Activated T-cell treated with anti-CD3 and anti-CD28 coated beads, Interleukin-2, amount 50 U/mL, for 1 hour (primary cell): Measurements from ENCODE around the gene COMMD7.
A peak's percentile ranks its signal among the peaks of the same experiment; 100 is the strongest.
"Not testable (repeated sequence)": the region's sequence is repeated elsewhere in the genome, so short reads cannot be mapped to it uniquely, and the experiment has no call there.

ENCODE experiments used
- DNase-seq: peaks from one replicate; pipeline ENCODE4 v3.0.0-alpha.2; 2020

COMMD7 gene

DNA sequence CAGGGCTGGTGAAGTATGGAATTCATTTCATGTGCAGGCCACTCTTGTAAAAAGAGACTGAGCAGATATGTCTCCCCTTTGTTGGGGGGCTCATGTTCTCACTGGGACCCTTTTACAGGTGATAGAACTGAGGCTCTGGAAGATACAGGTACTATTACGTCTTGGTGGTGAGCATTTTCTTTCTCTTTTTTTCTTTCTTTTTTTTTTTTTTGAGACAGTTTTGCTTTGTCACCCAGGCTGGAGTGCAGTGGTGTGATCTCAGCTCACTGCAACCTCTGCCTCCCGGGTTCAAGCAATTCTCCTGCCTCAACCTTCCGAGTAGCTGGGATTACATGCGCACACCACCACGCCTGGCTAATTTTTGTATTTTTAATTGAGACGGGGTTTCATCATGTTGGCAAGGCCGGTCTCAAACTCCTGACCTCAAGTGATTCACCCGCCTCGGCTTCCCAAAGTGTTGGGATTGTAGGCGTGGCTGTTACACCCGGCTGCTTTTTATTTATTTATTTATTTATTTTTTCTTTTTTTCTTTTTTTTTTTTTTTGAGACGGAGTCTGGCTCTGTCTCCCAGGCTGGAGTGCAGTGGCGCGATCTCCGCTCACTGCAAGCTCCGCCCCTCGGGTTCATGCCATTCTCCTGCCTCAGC lies 22.1 kb upstream of the COMMD7 start:
- DNase-seq, result not testable (repeated sequence)

GRCh38 chr20:32764005-32764960 lies 21.0 kb upstream of the COMMD7 start:
- no peak for DNase-seq

- peak; percentile 31 for DNase-seq
Measured at GRCh38 chr20:32763202-32764004, 20.1 kb upstream of the COMMD7 start.

- no peak for DNase-seq
Measured at GRCh38 chr20:32762754-32763201, 19.5 kb upstream of the COMMD7 start.

GRCh38 chr20:32761831-32762753 lies 18.8 kb upstream of the COMMD7 start, which contains the start of gene DNMT3B:
Gene DNMT3B (plus strand): TSS chr20:32762385. CDS start chr20:32780324, 17,939 bp downstream.
- peak; percentile 79 for DNase-seq

DNA sequence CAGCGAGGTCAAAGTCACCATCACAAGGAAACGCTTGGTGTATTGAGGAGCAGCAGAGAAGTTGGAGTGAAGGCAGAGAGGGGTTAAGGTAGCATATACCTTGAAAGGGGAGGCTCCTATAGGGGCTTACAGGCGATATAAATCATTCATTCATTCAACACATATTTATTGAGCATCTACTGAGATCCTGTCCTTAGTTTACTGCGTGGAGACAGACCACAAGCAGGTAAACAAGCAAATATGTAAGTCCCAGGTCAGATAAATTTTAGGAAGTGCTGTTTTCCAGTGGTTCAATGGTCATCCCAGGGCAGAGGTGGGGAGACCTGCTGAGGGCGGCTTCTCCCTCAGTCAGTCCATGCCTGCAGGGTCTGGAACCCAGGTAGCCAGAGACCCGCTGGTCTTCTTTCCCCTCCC lies 18.2 kb upstream of the COMMD7 start:
- DNase-seq, result no peak

- no peak for DNase-seq
Measured at GRCh38 chr20:32756156-32756555, 12.9 kb upstream of the COMMD7 start.

DNA sequence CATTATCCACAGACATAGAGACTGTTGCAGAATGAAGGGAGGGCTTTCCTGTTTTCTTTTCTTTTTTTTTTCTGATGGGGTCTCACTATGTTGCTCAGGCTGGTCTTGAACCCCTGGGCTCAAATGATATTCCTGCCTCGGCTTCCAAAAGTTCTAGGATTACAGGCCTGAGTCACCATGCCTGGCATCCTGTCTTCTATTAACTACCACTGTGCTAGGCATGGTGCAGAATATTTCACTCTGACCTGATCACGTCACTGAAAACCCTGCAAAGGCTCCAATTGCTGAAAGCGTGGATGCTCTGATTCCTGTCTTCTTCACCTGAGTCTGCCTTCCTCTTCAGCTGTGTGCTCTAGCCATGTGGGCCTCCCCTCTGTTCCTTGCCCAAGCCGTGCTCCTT lies 10.5 kb upstream of the COMMD7 start:
- no peak for DNase-seq

GRCh38 chr20:32752458-32753250 lies 9.4 kb upstream of the COMMD7 start:
- DNase-seq, result no peak

- no peak for DNase-seq
Measured at GRCh38 chr20:32751702-32752457, 8.6 kb upstream of the COMMD7 start.

DNA sequence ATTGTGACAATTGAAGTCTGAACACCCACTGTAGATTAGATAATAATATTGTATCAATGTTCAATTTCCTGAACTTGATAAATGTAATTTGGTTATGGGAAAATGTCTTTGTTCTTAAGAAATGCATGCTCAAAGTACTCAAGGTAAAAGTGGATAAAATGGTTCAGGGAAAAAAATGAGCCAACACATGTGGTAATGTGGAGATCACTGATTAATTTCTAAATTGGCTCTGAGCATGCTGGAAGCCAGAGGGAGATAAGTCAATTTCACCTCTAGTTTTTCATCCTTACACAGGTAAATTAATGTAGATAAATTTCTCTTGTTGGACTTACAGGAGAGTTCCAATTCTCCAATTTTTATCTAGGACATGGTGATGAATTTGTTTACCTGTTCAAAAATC lies 8.0 kb upstream of the COMMD7 start:
- DNase-seq, result no peak

- DNase-seq, result no peak
Measured at GRCh38 chr20:32749914-32750637, 6.8 kb upstream of the COMMD7 start.

- DNase-seq, result peak; percentile 36
Measured at GRCh38 chr20:32742322-32743236, 688 bp downstream of the COMMD7 start.

DNA sequence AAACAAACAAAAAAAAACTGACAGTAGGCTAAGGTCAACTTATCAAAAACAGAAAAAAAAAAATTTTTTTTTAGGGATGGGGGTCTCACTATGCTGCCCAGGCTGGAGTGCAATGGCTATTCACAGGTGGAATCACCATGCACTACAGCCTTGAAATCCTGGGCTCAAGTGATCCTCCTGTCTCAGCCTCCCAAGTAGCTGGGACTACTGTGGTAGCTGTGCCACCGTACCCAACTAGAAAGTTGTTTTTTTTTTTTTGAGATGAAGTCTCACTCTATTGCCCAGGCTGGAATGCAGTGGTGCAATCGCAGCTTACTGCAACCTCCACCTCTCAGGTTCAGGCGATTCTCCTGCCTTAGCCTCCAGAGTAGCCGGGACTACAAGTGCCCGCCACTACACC lies 2.1 kb downstream of the COMMD7 start:
- no peak for DNase-seq

DNA sequence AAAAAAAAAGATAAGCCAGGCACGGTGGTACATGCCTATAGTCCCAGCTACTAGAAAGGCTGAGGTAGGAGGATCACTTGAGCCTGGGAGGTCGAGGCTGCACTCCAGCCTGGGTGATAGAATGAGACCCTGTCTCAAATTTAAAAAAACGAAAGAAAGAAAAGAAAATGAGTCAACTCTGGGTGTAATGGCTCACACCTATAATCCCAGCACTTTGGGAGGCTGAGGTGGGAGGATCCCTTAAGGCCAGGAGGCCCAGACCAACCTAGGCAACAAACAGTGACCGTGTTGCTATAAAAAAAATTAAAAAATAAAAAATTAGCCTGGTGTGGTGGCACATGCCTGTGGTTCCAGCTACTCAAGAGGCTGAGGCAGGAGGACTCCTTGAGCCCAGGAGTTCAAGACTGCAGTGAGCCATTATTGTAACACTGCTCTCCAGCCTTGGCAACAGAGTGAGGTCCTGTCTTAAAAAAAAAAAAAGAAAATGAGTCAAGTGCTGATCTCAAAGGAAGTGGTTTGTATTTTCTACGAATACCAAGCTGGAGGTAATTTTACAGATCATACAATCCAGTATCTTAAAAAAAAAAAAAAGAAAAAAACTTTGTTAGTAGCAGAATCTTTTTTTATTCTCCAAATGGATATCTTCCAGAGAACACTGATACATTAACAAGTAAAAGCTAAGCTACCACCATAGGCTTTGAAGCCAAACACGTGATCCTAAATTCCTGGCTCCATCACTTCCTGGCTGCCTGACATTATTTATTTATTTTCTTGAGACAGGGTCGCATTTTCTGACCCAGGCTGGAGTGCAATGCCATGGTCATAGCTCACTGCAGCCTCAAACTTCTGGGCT lies 5.7 kb downstream of the COMMD7 start:
- DNase-seq, result peak; percentile 45

- no peak for DNase-seq
Measured at GRCh38 chr20:32731882-32732266, 11.4 kb downstream of the COMMD7 start.

DNA sequence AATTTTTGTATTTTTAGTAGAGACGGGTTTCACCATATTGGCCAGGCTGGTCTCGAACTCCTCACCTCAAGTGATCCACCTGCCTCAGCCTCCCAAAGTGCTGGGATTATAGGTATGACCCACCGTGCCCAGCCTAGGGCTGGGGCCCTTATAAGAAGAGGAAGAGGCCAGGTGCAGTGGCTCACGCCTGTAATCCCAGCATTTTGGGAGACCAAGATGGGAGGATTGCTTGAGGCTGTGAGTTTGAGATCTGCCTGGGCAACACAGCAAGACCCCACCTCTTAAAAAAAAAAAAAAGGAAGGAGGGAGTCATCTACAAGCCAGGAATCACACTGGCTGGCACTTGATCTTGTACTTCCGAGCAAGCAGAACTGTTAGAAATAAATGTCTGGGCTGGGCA lies 13.9 kb downstream of the COMMD7 start:
- DNase-seq, result not testable (repeated sequence)
